ENCODE measurements around the gene ELOVL7. TPM values are rescaled to one million over a fixed set of nuclear protein-coding genes. Genes with fewer than 3 reads are reported as not detected.

ELOVL7 gene
- total and polyA plus RNA-seq, 4 donors, result 2.9 to 5.9 (median 4.3) TPM

DNA sequence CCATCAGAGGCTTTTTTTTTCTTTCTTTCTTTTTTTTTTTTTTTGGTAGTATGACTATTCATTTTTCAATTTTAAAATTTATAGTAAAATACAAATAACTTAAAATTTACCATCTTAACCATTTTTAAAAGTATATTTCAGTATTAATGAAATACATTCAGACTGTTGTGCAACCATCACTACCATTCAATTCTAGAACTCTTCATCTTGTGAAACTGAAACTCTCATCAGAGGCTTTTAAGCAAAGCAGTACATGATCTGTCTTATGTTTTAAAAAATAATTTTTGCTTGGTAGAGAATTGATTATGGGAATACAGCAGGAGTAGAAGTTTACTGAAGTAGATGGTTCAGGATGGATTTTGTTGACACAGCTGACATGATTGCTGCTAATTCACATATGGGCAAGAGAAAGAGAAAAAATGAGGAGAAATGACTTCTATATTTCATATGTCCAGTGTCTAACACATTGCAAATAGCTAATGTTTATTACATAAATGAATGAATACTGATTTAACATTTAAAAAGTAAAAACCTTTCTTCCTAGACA lies 13.4 kb downstream of the ELOVL7 start:
- DNase-seq, result no peak
- Histone ChIP-seq H3K36me3 (ENCODE audit: control insufficient read depth in 4 of 4, insufficient read depth in 4 of 4, low read length in 4 of 4) (no peaks in the 10 kb centered on the region), H3K27me3 (ENCODE audit: control insufficient read depth in 3 of 3, insufficient read depth in 3 of 3, low read length in 2 of 3) (peaks cover 0 to 2% (median 0%) of the 10 kb centered on the region in 3 donors), H3K9me3 (ENCODE audit: control insufficient read depth in 4 of 4, insufficient read depth in 3 of 4, low read length in 3 of 4) (no peaks in the 10 kb centered on the region), H3K27ac (ENCODE audit: low read depth in 1 of 2, low read length in 1 of 2) (no peak overlapping the region), H3K4me3 (no peak overlapping the region), H3K4me1 (ENCODE audit: control insufficient read depth in 5 of 5, insufficient read depth in 5 of 5, low read length in 5 of 5) (no peaks in the 10 kb centered on the region), H3K9ac (ENCODE audit: insufficient read depth in 1 of 2, low read length in 2 of 2) (no peak overlapping the region)
- no peak for ATAC-seq (ENCODE audit: insufficient read depth, low FRiP score)
- TF ChIP-seq, protein P1, sequence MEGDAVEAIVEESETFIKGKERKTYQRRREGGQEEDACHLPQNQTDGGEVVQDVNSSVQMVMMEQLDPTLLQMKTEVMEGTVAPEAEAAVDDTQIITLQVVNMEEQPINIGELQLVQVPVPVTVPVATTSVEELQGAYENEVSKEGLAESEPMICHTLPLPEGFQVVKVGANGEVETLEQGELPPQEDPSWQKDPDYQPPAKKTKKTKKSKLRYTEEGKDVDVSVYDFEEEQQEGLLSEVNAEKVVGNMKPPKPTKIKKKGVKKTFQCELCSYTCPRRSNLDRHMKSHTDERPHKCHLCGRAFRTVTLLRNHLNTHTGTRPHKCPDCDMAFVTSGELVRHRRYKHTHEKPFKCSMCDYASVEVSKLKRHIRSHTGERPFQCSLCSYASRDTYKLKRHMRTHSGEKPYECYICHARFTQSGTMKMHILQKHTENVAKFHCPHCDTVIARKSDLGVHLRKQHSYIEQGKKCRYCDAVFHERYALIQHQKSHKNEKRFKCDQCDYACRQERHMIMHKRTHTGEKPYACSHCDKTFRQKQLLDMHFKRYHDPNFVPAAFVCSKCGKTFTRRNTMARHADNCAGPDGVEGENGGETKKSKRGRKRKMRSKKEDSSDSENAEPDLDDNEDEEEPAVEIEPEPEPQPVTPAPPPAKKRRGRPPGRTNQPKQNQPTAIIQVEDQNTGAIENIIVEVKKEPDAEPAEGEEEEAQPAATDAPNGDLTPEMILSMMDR (IDR thresholded peaks at IDR 0.05; ENCODE audit: control extremely low read depth, extremely low read depth), result no peak

DNA sequence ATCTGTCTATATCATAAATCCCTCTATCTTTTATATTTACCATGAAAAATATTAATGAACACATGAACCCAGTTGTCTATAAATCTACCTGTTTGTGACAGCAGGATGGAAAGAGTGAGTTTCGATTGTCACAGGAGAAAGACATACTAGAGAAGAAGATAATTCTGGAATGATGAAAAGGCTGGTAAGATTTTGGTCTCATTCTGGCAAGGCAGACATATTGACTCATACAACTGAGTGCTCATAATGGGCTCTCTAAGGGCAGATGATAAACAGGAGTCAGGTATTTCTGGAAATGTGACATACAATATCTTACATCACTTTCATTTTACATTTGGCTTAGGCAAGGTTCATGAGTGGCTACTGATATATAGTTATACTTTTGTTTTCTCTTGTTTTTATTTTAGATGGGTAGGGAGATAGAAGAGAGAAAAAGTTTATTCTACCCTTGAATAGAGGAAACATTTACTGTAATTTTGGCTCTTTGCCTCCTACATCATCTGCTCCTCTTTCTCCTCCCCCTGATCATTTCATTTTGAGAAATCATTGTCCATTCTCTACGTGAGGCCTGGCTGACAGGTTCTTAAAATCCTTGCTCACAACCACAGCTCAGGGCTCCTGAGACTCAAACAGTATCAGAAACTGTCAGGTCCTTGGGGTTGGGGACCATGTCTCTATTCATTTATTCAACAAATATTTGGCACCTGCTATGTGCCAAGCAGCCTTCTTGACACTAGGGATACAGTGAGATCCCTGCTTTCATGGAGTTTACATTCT lies 14.4 kb downstream of the ELOVL7 start:
- Histone ChIP-seq H3K4me3 (no peak overlapping the region), H3K27ac (ENCODE audit: low read depth in 1 of 2, low read length in 1 of 2) (no peak overlapping the region), H3K36me3 (ENCODE audit: control insufficient read depth in 4 of 4, insufficient read depth in 4 of 4, low read length in 4 of 4) (no peaks in the 10 kb centered on the region), H3K9ac (ENCODE audit: insufficient read depth in 1 of 2, low read length in 2 of 2) (no peak overlapping the region), H3K4me1 (ENCODE audit: control insufficient read depth in 5 of 5, insufficient read depth in 5 of 5, low read length in 5 of 5) (no peaks in the 10 kb centered on the region), H3K9me3 (ENCODE audit: control insufficient read depth in 4 of 4, insufficient read depth in 3 of 4, low read length in 3 of 4) (no peaks in the 10 kb centered on the region), H3K27me3 (ENCODE audit: control insufficient read depth in 3 of 3, insufficient read depth in 3 of 3, low read length in 2 of 3) (peaks cover 0 to 2% (median 0%) of the 10 kb centered on the region in 3 donors)
- TF ChIP-seq, protein P1 (IDR thresholded peaks at IDR 0.05; ENCODE audit: control extremely low read depth, extremely low read depth), result no peak
- WGBS, 2 donors, result 63 to 74% methylated on average over 2 of the region's 2 CpGs
- no peak for DNase-seq
- no peak for ATAC-seq (ENCODE audit: insufficient read depth, low FRiP score)

DNA sequence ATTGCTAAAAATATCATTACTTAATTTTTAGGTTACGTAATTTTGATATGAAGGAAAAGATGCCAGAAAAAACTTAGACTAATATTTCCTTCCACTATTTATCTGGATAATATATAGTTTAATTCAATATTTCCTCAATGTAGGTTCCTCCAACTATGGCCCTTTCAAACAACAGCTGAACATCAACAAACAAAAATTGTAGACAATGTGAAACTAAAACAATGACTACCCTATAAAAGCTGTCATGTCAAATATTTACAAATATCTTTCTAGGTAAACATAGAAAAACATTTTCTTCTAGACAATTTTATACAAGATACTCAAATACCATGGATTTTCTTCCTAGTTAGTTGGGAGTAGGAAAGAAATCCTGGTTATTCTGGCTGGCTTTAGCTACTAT lies 16.9 kb downstream of the ELOVL7 start:
- no peak for DNase-seq
- 73 to 82% methylated on average over 1 of the region's 1 CpG for WGBS, 2 donors
- Histone ChIP-seq H3K9ac (ENCODE audit: insufficient read depth in 1 of 2, low read length in 2 of 2) (no peak overlapping the region), H3K27me3 (ENCODE audit: control insufficient read depth in 3 of 3, insufficient read depth in 3 of 3, low read length in 2 of 3) (peaks cover 0 to 2% (median 0%) of the 10 kb centered on the region in 3 donors), H3K27ac (ENCODE audit: low read depth in 1 of 2, low read length in 1 of 2) (no peak overlapping the region), H3K4me3 (no peak overlapping the region), H3K9me3 (ENCODE audit: control insufficient read depth in 4 of 4, insufficient read depth in 3 of 4, low read length in 3 of 4) (no peaks in the 10 kb centered on the region), H3K36me3 (ENCODE audit: control insufficient read depth in 4 of 4, insufficient read depth in 4 of 4, low read length in 4 of 4) (no peaks in the 10 kb centered on the region), H3K4me1 (ENCODE audit: control insufficient read depth in 5 of 5, insufficient read depth in 5 of 5, low read length in 5 of 5) (no peaks in the 10 kb centered on the region)
- no peak for ATAC-seq (ENCODE audit: insufficient read depth, low FRiP score)
- TF ChIP-seq, protein P1 (IDR thresholded peaks at IDR 0.05; ENCODE audit: control extremely low read depth, extremely low read depth), result no peak

Data from lung (tissue), 12 donors.